ENCODE data around the gene TLR1. TPM values are rescaled to one million over a fixed set of nuclear protein-coding genes. Genes with fewer than 3 reads are reported as not detected.
"Not testable (repeated sequence)": the region's sequence is repeated elsewhere in the genome, so short reads cannot be mapped to it uniquely, and the experiment has no call there.

The TLR1 gene
- total RNA-seq, 2 donors from 2014 or later = 2.1 to 5.9 TPM

GRCh38 chr4:38795087-38795486, 9.5 kb downstream of the TLR1 start:
- H3K4me3 Mint-ChIP-seq = no peak overlapping the region
- H3K27me3 Mint-ChIP-seq = no peaks in the 10 kb centered on the region
- H3K4me1 Mint-ChIP-seq = no peaks in the 10 kb centered on the region
- no peak for ATAC-seq (replicated peaks)
- H3K27ac Mint-ChIP-seq = no peak overlapping the region
- peaks cover 26% of the 10 kb centered on the region for H3K36me3 Mint-ChIP-seq (ENCODE audit: low read depth)
- H3K9me3 Mint-ChIP-seq = peaks cover 26% of the 10 kb centered on the region

- Mint-ChIP-seq H3K27ac (no peak overlapping the region), H3K36me3 (ENCODE audit: low read depth) (peaks cover 16% of the 10 kb centered on the region), H3K4me1 (no peaks in the 10 kb centered on the region), H3K9me3 (peaks cover 18% of the 10 kb centered on the region), H3K27me3 (no peaks in the 10 kb centered on the region), H3K4me3 (no peak overlapping the region)
- no peak for ATAC-seq (replicated peaks)
Measured at GRCh38 chr4:38794051-38794450, 10.5 kb downstream of the TLR1 start.

GRCh38 chr4:38791010-38791409, 13.6 kb downstream of the TLR1 start:
- no peak for ATAC-seq (replicated peaks)
- Mint-ChIP-seq H3K4me1 (no peaks in the 10 kb centered on the region), H3K27me3 (no peaks in the 10 kb centered on the region), H3K36me3 (ENCODE audit: low read depth) (no peaks in the 10 kb centered on the region), H3K4me3 (no peak overlapping the region), H3K27ac (no peak overlapping the region), H3K9me3 (peaks cover 16% of the 10 kb centered on the region)

- H3K4me1 Mint-ChIP-seq = no peaks in the 10 kb centered on the region
- no peak for ATAC-seq (replicated peaks)
- H3K36me3 Mint-ChIP-seq (ENCODE audit: low read depth) = no peaks in the 10 kb centered on the region
- peaks cover 11% of the 10 kb centered on the region for H3K9me3 Mint-ChIP-seq
- H3K27ac Mint-ChIP-seq = no peak overlapping the region
- H3K4me3 Mint-ChIP-seq = no peak overlapping the region
- no peaks in the 10 kb centered on the region for H3K27me3 Mint-ChIP-seq
Measured at GRCh38 chr4:38788317-38788716, 16.3 kb downstream of the TLR1 start.

GRCh38 chr4:38787693-38788092, 16.9 kb downstream of the TLR1 start:
- Mint-ChIP-seq H3K36me3 (ENCODE audit: low read depth) (no peaks in the 10 kb centered on the region), H3K27me3 (no peaks in the 10 kb centered on the region), H3K27ac (no peak overlapping the region), H3K4me3 (no peak overlapping the region), H3K4me1 (no peaks in the 10 kb centered on the region), H3K9me3 (peaks cover 11% of the 10 kb centered on the region)
- no peak for ATAC-seq (replicated peaks)

- ATAC-seq (replicated peaks) = no peak
- H3K27ac Mint-ChIP-seq = no peak overlapping the region
- H3K4me3 Mint-ChIP-seq = no peak overlapping the region
- peaks cover 5% of the 10 kb centered on the region for H3K9me3 Mint-ChIP-seq
- H3K36me3 Mint-ChIP-seq (ENCODE audit: low read depth) = no peaks in the 10 kb centered on the region
- H3K4me1 Mint-ChIP-seq = no peaks in the 10 kb centered on the region
- H3K27me3 Mint-ChIP-seq = no peaks in the 10 kb centered on the region
Measured at GRCh38 chr4:38785901-38786402, 18.6 kb downstream of the TLR1 start.

GRCh38 chr4:38785041-38785790, 19.4 kb downstream of the TLR1 start:
- ATAC-seq (replicated peaks) = no peak
- Mint-ChIP-seq H3K9me3 (peaks cover 4% of the 10 kb centered on the region), H3K27me3 (no peaks in the 10 kb centered on the region), H3K27ac (no peak overlapping the region), H3K4me3 (no peak overlapping the region), H3K36me3 (ENCODE audit: low read depth) (no peaks in the 10 kb centered on the region), H3K4me1 (no peaks in the 10 kb centered on the region)

GRCh38 chr4:38784141-38784540, 20.4 kb downstream of the TLR1 start:
- Mint-ChIP-seq H3K9me3 (no peaks in the 10 kb centered on the region), H3K27ac (no peak overlapping the region)

GRCh38 chr4:38783109-38783460, 21.5 kb downstream of the TLR1 start:
- Mint-ChIP-seq H3K27ac (no peak overlapping the region), H3K9me3 (no peaks in the 10 kb centered on the region), H3K36me3 (ENCODE audit: low read depth) (no peaks in the 10 kb centered on the region), H3K27me3 (no peaks in the 10 kb centered on the region), H3K4me1 (no peaks in the 10 kb centered on the region), H3K4me3 (no peak overlapping the region)
- ATAC-seq (replicated peaks) = no peak

More at GRCh38 chr4:38784141-38784540, 20.4 kb downstream of the TLR1 start:
- no peak for ATAC-seq (replicated peaks)
- H3K27me3 Mint-ChIP-seq = no peaks in the 10 kb centered on the region
- H3K4me3 Mint-ChIP-seq = no peak overlapping the region
- no peaks in the 10 kb centered on the region for H3K4me1 Mint-ChIP-seq
- no peaks in the 10 kb centered on the region for H3K36me3 Mint-ChIP-seq (ENCODE audit: low read depth)

- Mint-ChIP-seq H3K9me3 (no peaks in the 10 kb centered on the region), H3K4me1 (no peaks in the 10 kb centered on the region), H3K4me3 (no peak within 1 kb of the TSS), H3K36me3 (ENCODE audit: low read depth) (no peaks in the 10 kb centered on the region), H3K27me3 (no peaks in the 10 kb centered on the region), H3K27ac (no peak within 1 kb of the TSS)
- peak; percentile 39 for ATAC-seq (replicated peaks)
Measured at GRCh38 chr4:38782452-38783108, 22.0 kb downstream of the TLR1 start, which contains the start of gene TLR10. TSS of gene TLR10 (minus strand) at chr4:38782990. CDS start at chr4:38775590, 7,400 bp downstream.

- ATAC-seq (replicated peaks) = no peak
- Mint-ChIP-seq H3K4me3 (no peak overlapping the region), H3K4me1 (no peaks in the 10 kb centered on the region), H3K27ac (no peak overlapping the region), H3K27me3 (peaks cover 4% of the 10 kb centered on the region), H3K9me3 (peaks cover 3% of the 10 kb centered on the region), H3K36me3 (ENCODE audit: low read depth) (no peaks in the 10 kb centered on the region)
Measured at GRCh38 chr4:38781854-38782261, 22.7 kb downstream of the TLR1 start.

GRCh38 chr4:38780833-38781484, 23.6 kb downstream of the TLR1 start:
- H3K27ac Mint-ChIP-seq = no peak overlapping the region
- H3K4me1 Mint-ChIP-seq = no peaks in the 10 kb centered on the region
- H3K9me3 Mint-ChIP-seq = peaks cover 4% of the 10 kb centered on the region
- H3K36me3 Mint-ChIP-seq (ENCODE audit: low read depth) = no peaks in the 10 kb centered on the region
- no peak for ATAC-seq (replicated peaks)
- no peak overlapping the region for H3K4me3 Mint-ChIP-seq
- peaks cover 6% of the 10 kb centered on the region for H3K27me3 Mint-ChIP-seq

- ATAC-seq (replicated peaks) = no peak
- peaks cover 4% of the 10 kb centered on the region for H3K9me3 Mint-ChIP-seq
- peaks cover 6% of the 10 kb centered on the region for H3K27me3 Mint-ChIP-seq
- no peaks in the 10 kb centered on the region for H3K4me1 Mint-ChIP-seq
- H3K4me3 Mint-ChIP-seq = no peak overlapping the region
- no peaks in the 10 kb centered on the region for H3K36me3 Mint-ChIP-seq (ENCODE audit: low read depth)
- no peak overlapping the region for H3K27ac Mint-ChIP-seq
Measured at GRCh38 chr4:38779790-38780189, 24.8 kb downstream of the TLR1 start.

- not testable (repeated sequence) for ATAC-seq (replicated peaks); H3K27ac Mint-ChIP-seq; H3K4me3 Mint-ChIP-seq; H3K4me1 Mint-ChIP-seq; H3K9me3 Mint-ChIP-seq; H3K36me3 Mint-ChIP-seq (ENCODE audit: low read depth); H3K27me3 Mint-ChIP-seq
Measured at GRCh38 chr4:38777925-38778324, 26.7 kb downstream of the TLR1 start.

- no peaks in the 10 kb centered on the region for H3K4me1 Mint-ChIP-seq
- H3K4me3 Mint-ChIP-seq = no peak overlapping the region
- peaks cover 8% of the 10 kb centered on the region for H3K9me3 Mint-ChIP-seq
- no peak overlapping the region for H3K27ac Mint-ChIP-seq
- H3K27me3 Mint-ChIP-seq = peaks cover 9% of the 10 kb centered on the region
- ATAC-seq (replicated peaks) = no peak
- H3K36me3 Mint-ChIP-seq (ENCODE audit: low read depth) = no peaks in the 10 kb centered on the region
Measured at GRCh38 chr4:38775326-38775725, 29.3 kb downstream of the TLR1 start.
